Fibroblast of lung (primary cell): ENCODE data around the gene GRHL3. TPM values are rescaled to one million over a fixed set of nuclear protein-coding genes. Genes with fewer than 3 reads are reported as not detected.

ENCODE experiments used
- DNase-seq, 2 donors: peaks; one replicate each; pipeline versions ENCODE4 v3.0.0 to v3.0.0-alpha.2; 2010; ENCODE audit warnings: low read depth in 2 of 2
- H2AFZ ChIP-seq: 2 replicates; pipeline ENCODE4 v1.5.1; 2012; ENCODE audit warnings: low read length, control low read depth, inconsistent platforms
- H3K27ac ChIP-seq: 2 replicates; pipeline ENCODE4 v1.5.1; 2011; ENCODE audit warnings: low read length, control low read depth; ENCODE audit not compliant: insufficient read depth
- H3K27me3 ChIP-seq: 2 replicates; pipeline ENCODE4 v1.5.1; 2011; ENCODE audit warnings: mild to moderate bottlenecking, low read length; ENCODE audit not compliant: control insufficient read depth, insufficient read depth
- H3K36me3 ChIP-seq: 2 replicates; pipeline ENCODE4 v1.5.1; 2011; ENCODE audit warnings: low read length; ENCODE audit not compliant: control insufficient read depth, insufficient read depth
- H3K4me1 ChIP-seq: 2 replicates; pipeline ENCODE4 v1.5.1; 2011; ENCODE audit warnings: low read length; ENCODE audit not compliant: control insufficient read depth, insufficient read depth; ENCODE audit errors: extremely low read depth
- H3K4me2 ChIP-seq: 2 replicates; pipeline ENCODE4 v1.5.1; 2011; ENCODE audit warnings: low read length, control low read depth; ENCODE audit not compliant: insufficient read depth; ENCODE audit errors: extremely low read depth
- H3K4me3 ChIP-seq, 4 experiments: fragments of 200-600 bp in 1 of 4; sonication (generic) in 1 of 4; replicated peaks in 1 of 4; 2 replicates each; pipeline ENCODE4 v1.5.1; 2011 to 2016; ENCODE audit warnings: low read length in 4 of 4, low read depth in 3 of 4, mild to moderate bottlenecking in 3 of 4, control low read depth in 2 of 4, inconsistent platforms in 1 of 4, mixed read lengths in 1 of 4; ENCODE audit not compliant: insufficient read depth in 1 of 4; ENCODE audit errors: control extremely low read depth in 1 of 4
- H3K79me2 ChIP-seq: 2 replicates; pipeline ENCODE4 v1.5.1; 2012; ENCODE audit warnings: mild to moderate bottlenecking, low read length, inconsistent platforms; ENCODE audit not compliant: control insufficient read depth, insufficient read depth
- H3K9ac ChIP-seq: 2 replicates; pipeline ENCODE4 v1.5.1; 2011; ENCODE audit warnings: mild to moderate bottlenecking, low read length, control low read depth; ENCODE audit not compliant: insufficient read depth
- H3K9me3 ChIP-seq: 2 replicates; pipeline ENCODE4 v1.5.1; 2012; ENCODE audit warnings: low read depth, low read length; ENCODE audit not compliant: control insufficient read depth, insufficient read depth
- H4K20me1 ChIP-seq: 2 replicates; pipeline ENCODE4 v1.5.1; 2011; ENCODE audit warnings: low read length; ENCODE audit not compliant: control insufficient read depth, insufficient read depth; ENCODE audit errors: extremely low read depth
- CTCF ChIP-seq, 2 donors: IDR thresholded peaks in 1 of 2; conservative IDR thresholded peaks in 1 of 2; 1 replicate in 1 of 2; 2 replicates in 1 of 2; pipeline ENCODE4 v1.5.1; 2011 to 2012; ENCODE audit warnings: low read length in 2 of 2, control low read depth in 1 of 2, inconsistent platforms in 1 of 2, low read depth in 1 of 2, mild to moderate bottlenecking in 1 of 2
- EZH2 ChIP-seq: IDR thresholded peaks from 2 replicates; pipeline ENCODE4 v1.5.1; 2012; ENCODE audit warnings: low read length, control low read depth, mild to moderate bottlenecking; ENCODE audit errors: missing control alignments
- polyA plus RNA-seq, 2 donors: library from polyadenylated mRNA; depleted of rRNA in 1 of 2; stranded (reverse) in 1 of 2; unstranded in 1 of 2; fragments of >200 nt; gene quantifications; 2 replicates each; pipeline ENCODE4 v1.2.1, GENCODE V29; 2011 to 2012; ENCODE audit warnings: missing spikeins in 1 of 2
- total RNA-seq: library from RNA; depleted of rRNA; stranded (reverse); fragments of >200 nt; gene quantifications from 2 replicates; pipeline ENCODE4 v1.2.1, GENCODE V29; 2014

GRHL3 gene
- total and polyA plus RNA-seq, 2 donors (not counting 1 experiment from before 2014, with no cell fraction given) = 0.03 TPM; not detected in 1

DNA sequence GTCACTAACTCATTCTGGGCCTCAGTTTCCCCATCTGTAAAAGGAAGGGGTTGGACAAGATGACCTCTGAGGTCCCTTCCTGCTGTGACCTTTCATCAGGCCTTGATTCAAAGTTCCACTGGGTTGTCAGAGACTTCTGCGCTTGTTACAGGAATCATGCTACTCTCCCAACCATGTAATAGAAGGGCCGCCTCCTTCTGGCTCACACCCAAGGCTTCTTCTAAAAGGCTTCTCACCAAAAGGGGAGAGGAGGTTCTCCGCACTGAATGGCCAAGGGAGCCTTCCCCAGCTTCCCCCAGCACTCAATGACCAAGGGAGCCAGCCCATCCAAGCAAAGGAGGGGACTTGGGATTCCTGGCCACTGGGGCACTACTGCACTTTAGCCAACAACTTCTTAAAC, 42.7 kb downstream of the GRHL3 start:
- no peak for TF ChIP-seq EZH2
- no peak for TF ChIP-seq CTCF (conservative IDR thresholded peaks at IDR 0.05 in 1 of 2, IDR thresholded peaks at IDR 0.05 in 1 of 2; ENCODE audit: low read depth in 1 of 2, low read length in 2 of 2)
- H2AFZ ChIP-seq = no peak overlapping the region
- H3K9ac ChIP-seq = no peak overlapping the region
- no peaks in the 10 kb centered on the region for H3K79me2 ChIP-seq
- no peaks in the 10 kb centered on the region for H3K9me3 ChIP-seq
- no peak overlapping the region for H3K4me3 ChIP-seq
- no peak overlapping the region for H3K27ac ChIP-seq
- peaks cover 16% of the 10 kb centered on the region for H3K4me1 ChIP-seq
- peaks cover 1% of the 10 kb centered on the region for H3K36me3 ChIP-seq
- H3K27me3 ChIP-seq = no peaks in the 10 kb centered on the region
- H3K4me2 ChIP-seq = no peak overlapping the region
- no peak for DNase-seq
- H4K20me1 ChIP-seq = no peaks in the 10 kb centered on the region

DNA sequence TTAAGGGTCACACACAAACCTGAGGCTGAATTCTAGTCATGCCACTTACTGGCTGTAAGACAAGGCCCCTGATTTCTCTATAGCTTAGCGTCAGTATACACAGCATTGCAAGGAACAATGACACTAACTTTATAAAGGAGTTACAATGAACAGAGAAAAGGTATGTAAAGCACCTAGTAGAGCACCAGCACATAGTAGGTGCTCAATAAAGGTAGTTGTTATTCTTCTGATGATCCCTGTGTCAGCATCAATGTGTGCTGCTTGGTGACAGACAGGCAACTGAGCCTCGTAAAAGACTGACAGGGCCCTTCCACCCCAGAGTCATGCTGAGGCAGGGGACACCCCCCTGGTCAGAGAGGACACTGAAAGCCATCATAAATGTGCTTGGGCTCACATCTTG, 43.2 kb downstream of the GRHL3 start:
- H3K9me3 ChIP-seq = no peaks in the 10 kb centered on the region
- H3K36me3 ChIP-seq = peaks cover 1% of the 10 kb centered on the region
- no peak for DNase-seq
- no peak overlapping the region for H3K4me2 ChIP-seq
- TF ChIP-seq CTCF (conservative IDR thresholded peaks at IDR 0.05 in 1 of 2, IDR thresholded peaks at IDR 0.05 in 1 of 2; ENCODE audit: low read depth in 1 of 2, low read length in 2 of 2) = no peak
- H3K27me3 ChIP-seq = no peaks in the 10 kb centered on the region
- no peak overlapping the region for H3K4me3 ChIP-seq
- no peak overlapping the region for H3K27ac ChIP-seq
- no peak overlapping the region for H3K9ac ChIP-seq
- H4K20me1 ChIP-seq = no peaks in the 10 kb centered on the region
- H2AFZ ChIP-seq = no peak overlapping the region
- no peaks in the 10 kb centered on the region for H3K79me2 ChIP-seq
- H3K4me1 ChIP-seq = peaks cover 16% of the 10 kb centered on the region

DNA sequence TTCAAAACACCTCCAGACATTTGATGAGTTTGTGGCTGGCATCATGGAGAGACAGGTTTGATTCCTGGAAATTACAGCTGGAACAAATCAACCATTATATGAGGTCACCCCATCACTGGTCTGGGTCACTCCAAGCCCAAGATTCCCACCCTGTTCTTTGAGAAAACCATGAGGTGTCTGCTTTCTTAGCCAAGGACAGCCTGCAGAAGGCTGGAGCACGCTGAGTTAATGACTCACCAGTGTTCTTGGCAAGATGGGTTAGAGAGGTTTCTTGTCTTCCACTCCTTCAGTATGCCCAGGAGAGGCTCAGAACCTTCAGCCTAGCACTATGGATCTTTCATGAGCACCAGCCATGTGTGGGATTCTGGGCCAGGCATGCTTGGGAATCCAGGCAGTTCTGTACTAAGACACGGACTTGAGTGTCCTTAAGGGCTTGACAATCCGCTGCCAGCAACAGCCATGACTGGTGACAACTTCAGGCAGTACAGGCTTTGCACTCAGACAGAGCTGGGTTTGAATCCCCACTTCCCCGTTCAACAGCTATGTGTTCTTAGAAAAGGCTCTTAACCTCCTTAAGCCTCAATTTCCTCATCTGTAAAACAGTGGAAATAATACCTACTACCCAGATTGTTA, 43.9 kb downstream of the GRHL3 start:
- H4K20me1 ChIP-seq = no peaks in the 10 kb centered on the region
- H2AFZ ChIP-seq = no peak overlapping the region
- no peak overlapping the region for H3K27ac ChIP-seq
- H3K4me1 ChIP-seq = peaks cover 16% of the 10 kb centered on the region
- H3K36me3 ChIP-seq = peaks cover 1% of the 10 kb centered on the region
- DNase-seq = peak; percentile 95 to 96
- H3K79me2 ChIP-seq = no peaks in the 10 kb centered on the region
- H3K9me3 ChIP-seq = no peaks in the 10 kb centered on the region
- TF ChIP-seq EZH2 (no peak), CTCF (conservative IDR thresholded peaks at IDR 0.05 in 1 of 2, IDR thresholded peaks at IDR 0.05 in 1 of 2; ENCODE audit: low read depth in 1 of 2, low read length in 2 of 2) (no peak)
- no peaks in the 10 kb centered on the region for H3K27me3 ChIP-seq
- no peak overlapping the region for H3K4me3 ChIP-seq
- H3K4me2 ChIP-seq = no peak overlapping the region
- H3K9ac ChIP-seq = no peak overlapping the region
